DMS153 treated with DMSO at 0.1 percent for 48 hours (cell line): ENCODE measurements around the gene RASEF.
"Not testable (repeated sequence)": the region's sequence is repeated elsewhere in the genome, so short reads cannot be mapped to it uniquely, and the experiment has no call there.

Experiments
- DNase-seq: peaks from one replicate; lab custom pipeline; 2025; ENCODE audit not compliant: unreplicated experiment; lab: John Stamatoyannopoulos, UW

The RASEF gene

DNA sequence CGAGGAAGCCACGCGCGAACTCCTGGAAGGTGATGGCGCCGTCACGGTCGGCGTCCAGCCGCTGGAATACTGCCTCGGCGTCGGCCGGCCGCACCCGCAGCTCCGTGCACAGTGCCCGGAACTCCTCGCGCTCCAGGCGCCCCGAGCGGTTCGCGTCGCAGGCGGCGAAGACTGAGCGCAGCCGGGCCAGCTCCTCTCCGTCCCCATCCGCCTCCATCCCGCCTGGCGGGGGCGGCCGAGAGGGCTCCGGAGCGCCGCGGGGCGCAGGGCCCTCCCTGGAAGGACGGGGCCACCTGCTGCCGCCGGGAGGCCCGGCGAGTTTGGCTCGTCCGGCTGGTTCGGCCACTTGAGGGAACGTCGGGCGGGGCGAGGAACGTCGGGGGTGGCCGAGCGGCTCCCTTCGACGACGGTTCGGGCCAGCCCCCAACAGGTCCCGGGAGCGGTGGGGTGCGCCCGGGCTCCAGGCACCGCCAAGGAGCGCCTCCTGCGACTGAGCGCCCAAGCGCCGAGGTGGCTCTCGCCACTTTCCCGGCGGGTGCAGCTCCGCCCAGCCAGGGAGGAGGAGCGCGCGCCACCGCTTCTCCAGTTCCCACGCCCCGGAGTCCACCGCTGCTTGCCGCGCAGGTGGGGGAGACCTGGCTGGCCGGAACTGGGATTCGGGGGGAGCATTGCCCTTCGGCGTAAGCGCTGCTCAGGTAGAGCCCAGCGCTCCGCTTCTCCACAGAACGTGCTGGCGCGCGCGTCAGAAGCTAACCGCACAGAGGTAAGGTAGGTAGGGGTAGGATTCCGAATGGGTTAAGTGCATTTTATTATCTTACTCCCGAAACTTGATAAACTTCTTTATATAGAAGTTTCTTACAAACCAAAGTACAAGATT, at the start of gene RASEF:
TSS of gene RASEF (minus strand) at position 492 of the 877 bp plus-strand sequence. CDS start at position 217, 275 bp downstream.
- peak; percentile 81 for DNase-seq

DNA sequence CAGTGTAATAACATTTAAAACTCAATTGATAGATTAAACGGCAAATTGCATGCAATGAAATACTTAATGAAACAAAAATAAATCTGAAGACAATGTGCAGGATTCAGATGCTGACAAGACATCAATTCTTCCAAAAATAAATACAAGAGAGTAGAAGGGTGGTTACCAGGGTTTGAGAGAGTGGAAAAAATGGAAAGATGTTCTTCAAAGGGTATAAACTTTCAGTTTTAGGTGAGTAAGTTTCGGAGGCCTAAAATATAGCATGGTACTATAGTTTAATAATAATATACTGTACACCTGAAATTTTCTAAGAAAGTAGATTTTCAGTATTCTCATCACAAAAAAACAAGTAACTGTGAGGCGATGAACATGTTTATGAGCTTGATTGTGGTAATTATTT, 48.2 kb upstream of the RASEF start:
- no peak for DNase-seq

DNA sequence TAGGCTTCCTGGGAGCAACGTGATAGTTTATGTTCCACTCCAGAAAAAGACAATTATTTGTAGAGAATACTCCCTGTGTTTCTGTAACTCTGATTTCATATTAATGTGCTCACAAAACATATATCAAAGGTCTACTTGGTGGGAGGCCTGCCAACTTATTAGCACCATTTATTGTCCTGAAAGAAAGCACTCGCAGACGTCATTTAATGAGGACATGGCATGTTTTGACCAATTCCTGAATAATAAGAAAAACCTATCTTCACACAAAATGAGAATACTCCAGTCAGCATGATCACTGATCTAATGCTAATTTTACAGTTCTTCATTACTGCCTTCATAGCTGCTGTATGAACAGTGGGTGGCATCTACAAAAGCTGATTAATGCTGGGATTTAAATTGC, 46.4 kb upstream of the RASEF start:
- DNase-seq: no peak

DNA sequence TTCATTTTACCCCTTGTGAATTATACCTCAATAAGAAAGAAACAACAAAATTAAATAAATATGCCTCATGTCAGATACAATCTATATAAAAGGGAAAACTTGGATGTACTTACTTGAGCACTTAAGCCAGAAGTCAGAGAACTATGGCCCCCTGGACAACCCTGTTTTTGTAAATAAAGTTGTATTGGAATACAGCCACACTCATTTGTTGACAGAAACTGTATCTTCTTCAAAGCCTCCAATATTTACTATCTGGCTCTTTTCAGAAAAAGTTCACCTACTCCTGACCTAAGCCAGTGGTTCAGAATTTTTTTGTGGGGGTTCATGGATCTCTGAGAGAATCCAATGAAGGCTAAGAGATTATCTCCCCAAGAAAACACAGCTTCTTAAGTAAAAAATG, 45.3 kb upstream of the RASEF start:
- DNase-seq: no peak

DNA sequence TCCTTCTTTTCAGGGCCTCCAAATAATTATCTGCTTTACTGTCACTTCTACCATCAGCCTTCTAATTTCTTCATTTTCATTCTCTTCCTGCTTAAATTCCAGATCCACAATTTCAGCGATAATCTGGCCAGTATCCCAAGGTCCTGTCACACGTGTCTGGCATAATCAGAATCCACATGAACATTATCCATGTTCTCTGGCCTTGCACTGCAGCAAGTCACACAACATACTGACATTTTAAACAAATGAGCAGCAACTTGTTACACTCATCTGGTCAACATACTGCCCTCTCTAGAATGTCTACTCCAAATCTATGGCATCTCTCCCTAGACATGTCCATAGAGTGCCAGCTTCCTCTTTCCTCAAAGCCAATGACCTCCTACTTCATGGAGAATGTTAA, 43.8 kb upstream of the RASEF start:
- no peak for DNase-seq

DNA sequence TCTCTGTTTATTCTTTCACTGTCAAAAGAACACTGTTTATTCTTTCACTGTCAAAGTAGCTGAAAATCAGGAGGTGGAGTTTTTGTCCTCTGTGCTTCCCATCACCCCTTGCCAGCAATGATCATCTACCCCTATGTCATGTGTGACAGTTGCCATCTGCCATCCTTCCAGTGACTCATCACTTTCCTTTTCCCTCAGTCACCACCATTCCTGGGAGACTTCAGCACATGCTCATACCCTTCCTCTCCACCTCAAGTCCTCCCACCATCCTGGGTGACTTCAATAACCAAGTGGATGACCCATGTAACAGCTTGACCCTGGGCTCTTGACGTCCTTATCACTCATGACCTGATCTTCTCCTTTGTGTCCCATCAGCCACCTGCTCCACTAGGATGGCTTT, 43.3 kb upstream of the RASEF start:
- no peak for DNase-seq

DNA sequence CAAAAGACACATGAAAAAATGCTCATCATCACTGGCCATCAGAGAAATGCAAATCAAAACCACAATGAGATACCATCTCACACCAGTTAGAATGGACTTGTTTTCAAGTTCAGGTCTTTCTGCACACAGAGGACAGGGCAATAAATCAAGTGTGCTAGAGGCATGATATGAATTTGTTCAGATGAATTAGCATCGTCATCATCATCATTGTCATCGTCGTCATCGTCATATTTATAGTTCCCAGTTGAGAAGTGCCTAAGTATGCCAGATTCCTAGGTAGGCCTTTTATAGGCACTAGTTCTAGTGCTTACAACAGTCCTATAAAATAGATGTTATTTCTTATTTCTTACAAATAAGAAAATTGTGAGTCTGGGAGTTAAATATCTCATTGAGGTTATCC, 34.7 kb upstream of the RASEF start:
- DNase-seq: no peak

DNA sequence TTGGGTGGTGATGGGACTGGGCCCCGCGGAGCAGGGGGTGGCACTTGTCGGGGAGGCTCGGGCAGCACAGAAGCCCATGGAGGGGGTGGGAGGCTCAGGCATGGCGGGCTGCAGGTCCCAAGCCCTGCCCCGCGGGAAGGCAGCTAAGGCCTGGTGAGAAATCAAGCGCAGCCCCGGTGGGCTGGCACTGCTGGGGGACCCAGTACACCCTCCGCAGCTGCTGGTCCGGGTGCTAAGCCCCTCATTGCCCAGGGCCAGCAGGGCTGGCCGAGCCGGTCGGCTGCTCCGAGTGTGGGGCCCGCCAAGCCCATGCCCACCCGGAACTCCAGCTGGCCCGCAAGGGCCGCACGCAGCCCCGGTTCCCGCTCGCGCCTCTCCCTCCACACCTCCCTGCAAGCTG, 30.4 kb upstream of the RASEF start:
- not testable (repeated sequence) for DNase-seq

DNA sequence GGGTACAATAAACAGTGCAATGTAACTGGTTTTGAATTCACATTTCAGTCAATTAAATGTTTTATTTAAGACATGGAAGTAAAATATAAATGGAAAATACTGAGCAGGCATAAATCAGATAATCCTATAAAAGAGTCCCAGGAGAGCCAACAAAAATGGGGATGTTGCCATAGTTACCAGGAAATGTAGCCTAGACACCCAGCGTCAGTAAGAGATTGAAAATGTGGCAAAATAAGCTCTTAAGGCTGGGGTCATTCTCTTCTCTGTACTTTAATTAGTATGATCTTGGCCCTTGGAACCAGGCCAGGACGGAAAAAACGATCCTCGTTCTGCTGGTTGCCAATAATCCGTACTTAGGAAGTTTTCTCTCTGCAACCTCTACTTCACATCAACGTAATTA, 18.9 kb upstream of the RASEF start:
- no peak for DNase-seq

DNA sequence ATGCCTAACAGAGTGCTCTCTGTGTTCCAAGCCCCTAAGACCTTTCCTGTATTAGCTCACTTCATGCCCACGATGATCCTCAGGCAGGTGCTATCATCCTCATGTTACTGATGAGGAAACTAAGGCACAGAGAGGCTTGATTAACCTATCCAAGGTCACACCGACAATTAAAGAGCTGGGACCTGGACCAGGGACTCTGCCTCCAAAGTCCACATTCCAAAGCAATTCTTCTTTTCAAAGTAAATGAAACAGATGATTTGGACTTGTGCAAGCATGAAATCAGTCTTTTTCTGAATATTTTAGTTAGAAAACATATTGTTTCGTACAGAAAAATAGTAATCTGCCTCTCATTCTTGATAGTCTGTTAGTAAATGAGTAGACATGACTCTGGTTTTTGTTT, 18.1 kb upstream of the RASEF start:
- no peak for DNase-seq

DNA sequence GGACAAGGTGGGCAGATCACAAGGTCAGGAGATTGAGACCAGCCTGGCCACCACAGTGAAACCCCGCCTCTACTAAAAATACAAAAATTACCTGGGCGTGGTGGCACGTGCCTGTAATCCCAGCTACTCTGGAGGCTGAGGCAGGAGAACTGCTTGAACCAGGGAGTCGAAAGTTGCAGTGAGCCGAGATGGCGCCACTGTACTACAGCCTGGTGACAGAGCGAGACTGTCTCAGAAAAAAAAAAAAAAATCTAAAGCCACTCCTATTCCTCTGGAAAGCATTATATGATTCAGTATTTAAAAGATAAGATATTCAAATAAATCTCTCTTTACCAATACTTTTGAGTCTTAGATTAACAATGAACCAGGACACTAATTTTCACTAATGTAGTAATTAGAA, 13.0 kb upstream of the RASEF start:
- not testable (repeated sequence) for DNase-seq

DNA sequence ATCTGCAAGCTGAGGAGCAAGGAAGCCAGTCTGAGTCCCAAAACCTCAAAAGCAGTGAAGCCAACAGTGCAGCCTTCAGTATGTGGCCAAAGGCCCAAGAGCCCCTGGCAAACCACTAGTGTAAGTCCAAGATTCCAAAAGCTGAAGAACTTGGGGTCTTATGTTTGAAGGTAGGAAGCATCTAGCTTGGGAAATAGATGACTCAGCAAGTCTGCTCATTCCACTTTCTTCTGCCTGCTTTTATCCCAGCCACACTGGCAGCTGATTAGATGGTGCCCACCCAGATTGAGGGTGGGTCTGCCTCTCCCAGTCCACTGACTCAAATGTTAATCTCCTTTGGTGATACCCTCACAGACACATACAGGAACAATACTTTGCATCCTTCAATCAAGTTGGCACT, 9.6 kb upstream of the RASEF start:
- not testable (repeated sequence) for DNase-seq

DNA sequence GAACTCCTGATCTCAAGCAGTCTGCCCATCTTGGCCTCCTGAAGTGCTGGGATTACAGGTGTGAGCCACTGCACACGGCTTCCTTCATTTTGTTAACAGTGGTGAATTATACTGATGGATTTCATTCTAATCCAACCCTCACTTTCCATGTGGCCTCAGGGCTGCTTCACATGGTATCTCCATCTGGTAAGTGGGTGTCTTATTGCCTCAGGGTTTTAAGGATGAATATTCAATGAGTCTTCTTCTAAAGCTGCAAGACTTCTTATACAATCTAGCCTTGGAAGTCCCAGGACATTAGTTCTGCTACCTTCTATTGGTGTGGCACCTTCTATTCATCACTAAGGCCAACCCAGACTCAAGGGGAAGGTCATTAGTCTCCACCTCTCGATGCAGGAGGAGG, 8.7 kb upstream of the RASEF start:
- DNase-seq: no peak

DNA sequence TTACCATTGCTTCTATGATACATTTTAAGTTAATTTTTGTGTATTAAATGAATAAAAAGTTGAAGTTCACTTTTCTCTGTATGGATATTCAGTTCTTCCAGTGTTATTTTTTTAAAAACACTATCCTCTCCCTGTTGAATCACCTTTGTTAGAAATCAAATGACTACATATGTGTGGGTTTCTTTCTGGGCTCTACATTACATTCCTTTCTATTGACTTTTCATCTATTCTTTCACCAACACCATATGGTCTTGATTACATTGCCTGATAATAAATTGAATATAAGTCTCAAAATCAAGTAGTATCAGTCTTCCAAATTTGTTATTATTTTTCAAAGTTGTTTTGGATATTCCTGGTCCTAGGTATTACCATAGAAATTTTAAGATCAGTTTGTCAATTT, 7.3 kb upstream of the RASEF start:
- no peak for DNase-seq

DNA sequence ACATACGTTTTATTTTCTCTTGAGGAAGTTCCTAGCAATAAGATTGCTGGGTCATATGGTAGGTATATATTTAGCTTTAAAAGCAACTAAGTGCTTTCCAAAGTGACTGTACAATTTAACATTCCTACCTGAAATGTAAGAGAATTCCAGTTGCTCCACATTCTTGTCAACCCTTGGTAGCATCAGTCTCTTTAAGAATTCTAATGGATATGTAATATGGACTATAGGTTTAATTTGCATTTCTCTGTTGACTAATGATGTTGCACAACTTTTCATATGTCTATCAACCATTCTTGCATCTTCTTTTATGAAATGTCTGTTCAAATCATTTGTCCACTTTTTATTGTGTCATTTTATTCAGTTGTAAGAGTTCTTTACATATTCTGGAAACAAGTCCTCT, 6.7 kb upstream of the RASEF start:
- DNase-seq: no peak

DNA sequence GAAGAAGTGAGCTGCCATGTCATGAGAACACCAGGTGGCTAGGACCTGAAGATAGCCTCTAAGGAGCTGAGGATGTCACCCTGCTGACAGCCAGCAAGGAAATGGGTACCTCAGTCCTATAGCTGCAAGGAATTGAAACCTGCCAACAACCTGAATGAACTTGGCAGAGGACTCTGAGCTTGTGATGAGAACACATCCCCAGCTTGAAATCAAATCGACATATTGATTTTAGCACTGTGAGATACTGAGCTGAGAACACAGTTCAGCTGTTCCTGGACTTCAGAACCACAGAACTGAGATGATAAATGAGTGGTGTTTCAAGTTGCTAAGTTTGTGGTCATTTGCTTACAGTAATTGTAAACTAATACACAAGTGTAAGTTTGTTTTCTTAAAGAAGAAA, 5.5 kb upstream of the RASEF start:
- DNase-seq: no peak

DNA sequence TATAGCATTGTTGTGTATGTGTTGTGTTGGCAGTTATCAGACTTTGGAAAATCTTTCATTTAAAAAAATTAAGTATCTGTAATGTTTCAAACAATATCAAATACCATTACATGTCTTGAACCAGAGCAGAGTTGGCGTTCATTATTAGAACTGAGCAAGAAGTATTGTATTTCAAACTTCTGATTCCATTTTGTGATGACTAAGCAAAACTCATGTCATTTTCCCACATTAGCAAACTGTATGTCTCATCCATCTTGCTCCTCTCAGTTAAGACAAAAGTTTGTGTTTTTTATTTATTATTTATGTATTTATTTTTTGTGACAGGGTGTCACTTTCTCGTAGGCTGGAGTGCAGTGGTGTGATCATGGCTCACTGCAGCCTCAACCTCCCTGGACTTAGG, 4.6 kb upstream of the RASEF start:
- no peak for DNase-seq

DNA sequence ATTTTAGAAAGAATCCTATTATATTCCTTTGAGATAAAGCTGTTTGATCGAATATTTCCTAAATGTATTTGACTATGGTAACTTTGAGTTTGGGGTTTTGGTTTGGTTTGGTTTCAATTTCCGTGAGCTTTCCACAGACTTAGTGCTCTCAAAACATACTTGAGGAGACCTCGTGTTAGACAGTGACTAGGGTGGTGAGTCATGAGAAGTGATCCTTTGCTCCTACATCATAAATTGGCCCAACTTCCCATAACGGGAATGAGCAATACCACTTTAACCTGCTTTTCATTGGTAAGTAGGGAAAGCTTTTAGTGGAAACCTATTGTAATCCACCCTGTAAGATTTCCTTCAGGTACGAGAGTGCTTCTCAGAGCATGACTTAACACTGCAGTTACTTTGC, 3.8 kb upstream of the RASEF start:
- DNase-seq: no peak

DNA sequence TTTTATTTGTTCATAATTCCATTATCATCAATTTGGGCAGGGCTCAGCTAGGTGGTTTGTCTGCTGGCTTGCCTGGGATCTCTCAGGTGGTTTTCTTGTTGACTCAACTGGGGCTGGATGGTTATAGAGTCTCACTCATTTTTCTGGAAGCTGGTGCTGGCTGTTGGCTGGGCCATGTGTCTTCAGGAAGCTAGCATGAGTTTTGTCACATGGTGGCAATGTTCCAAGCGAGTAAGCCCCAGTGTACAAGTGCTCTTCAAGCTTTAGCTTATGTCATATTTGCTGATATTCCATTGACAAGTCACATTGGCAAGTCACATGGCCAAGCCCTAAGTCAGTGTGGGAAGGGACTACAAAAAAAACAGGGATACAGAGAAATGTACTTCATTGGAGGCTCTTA, 2.3 kb upstream of the RASEF start:
- DNase-seq: no peak

DNA sequence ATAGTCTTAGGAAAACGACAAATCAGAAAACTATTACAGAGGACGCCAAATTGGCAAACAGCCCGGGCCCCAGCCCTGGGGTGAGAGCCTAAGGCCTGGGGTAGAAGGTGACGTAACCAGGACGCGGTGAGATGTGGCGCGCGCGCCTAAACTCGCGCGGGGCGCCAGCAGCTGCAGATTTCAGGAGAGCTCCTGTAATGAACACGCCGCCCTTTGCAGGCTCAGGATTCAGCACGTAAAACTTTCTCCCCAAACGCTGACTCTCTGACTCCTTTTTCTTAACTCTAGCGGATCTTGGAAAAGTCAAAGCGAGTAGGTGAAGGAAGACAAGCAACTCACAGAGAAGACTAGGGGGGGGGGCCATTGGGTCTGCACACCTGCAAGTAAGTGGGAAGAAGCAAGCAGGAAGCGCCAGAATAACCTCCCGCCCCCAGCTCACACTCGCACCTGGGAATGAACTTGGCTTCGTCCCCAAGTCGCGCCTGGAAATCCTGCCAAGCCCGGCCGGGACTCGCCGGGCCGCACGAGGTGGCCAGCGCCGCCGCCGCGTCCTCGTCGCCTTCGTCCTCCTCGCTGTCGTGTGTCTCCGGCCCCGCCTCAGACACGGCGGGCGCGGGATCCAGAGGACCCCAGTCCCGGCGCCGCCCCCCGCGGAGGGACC, 822 bp downstream of the RASEF start:
- DNase-seq: peak; percentile 41

DNA sequence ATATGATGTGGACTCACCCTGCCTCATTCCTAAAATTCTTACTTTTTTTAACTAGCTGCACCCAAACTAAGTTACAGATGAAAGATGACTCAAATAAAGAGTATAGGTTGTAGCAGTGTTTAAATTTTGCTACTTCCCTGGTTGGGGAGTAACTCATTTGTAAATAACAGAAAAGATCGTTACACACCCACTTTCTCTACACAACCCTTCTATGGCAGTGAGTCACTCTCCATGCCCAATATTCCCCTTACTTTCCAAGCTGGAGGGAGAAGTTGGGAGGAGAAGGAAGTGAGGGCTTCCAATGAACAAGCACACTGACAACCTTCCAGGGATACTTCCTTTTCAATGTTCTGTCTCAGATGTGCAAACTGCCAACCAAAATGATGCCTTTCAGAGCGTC, 1.9 kb downstream of the RASEF start:
- no peak for DNase-seq

DNA sequence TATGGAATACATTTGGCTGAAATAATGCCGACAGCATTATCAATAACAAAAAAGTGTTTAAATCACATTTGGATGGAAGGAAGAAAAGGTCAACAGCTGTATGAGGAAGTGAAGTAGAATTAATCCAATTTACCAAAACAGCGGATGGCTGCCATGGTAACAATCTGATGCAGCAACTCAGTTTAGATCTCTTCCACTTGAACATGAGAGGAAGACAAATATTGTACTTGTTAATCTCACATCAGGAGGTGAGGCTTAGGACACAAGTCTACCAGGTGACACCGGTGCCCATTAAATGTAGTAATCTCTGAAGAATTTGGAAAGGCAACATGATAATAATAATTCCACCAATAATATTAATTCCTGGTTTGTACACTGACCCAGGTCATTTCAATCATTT, 2.4 kb downstream of the RASEF start:
- peak; percentile 94 for DNase-seq

DNA sequence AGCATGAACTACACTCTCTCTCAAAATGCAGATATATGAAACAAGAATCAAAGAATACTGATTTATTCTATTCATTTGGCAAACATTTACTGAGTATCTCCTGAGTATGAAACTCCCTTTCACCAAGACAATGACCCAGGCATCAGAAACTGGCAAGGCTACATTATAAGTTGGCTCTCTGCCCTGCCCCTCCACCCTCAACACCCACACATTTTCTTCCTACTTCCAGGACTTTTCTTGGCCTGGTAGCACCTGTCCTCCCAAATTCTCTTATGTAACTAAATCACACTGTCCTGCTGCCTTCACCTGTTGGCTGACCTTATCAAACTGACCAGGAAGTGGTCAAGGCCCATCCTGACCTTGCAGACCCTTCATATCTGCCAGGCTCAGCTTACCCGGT, 3.5 kb downstream of the RASEF start:
- DNase-seq: no peak
